ENCODE measurements around the gene CIROP. TPM values are rescaled to one million over a fixed set of nuclear protein-coding genes. Genes with fewer than 3 reads are reported as not detected.

CIROP gene
- total RNA-seq, 4 donors from 2014 or later: not detected

GRCh38 chr14:23089498-23090253 is 15.1 kb downstream of the CIROP start:
- peaks cover 0 to 87% (median 6%) of the 10 kb centered on the region in 3 donors for H3K36me3 ChIP-seq
- TF ChIP-seq, protein P1, sequence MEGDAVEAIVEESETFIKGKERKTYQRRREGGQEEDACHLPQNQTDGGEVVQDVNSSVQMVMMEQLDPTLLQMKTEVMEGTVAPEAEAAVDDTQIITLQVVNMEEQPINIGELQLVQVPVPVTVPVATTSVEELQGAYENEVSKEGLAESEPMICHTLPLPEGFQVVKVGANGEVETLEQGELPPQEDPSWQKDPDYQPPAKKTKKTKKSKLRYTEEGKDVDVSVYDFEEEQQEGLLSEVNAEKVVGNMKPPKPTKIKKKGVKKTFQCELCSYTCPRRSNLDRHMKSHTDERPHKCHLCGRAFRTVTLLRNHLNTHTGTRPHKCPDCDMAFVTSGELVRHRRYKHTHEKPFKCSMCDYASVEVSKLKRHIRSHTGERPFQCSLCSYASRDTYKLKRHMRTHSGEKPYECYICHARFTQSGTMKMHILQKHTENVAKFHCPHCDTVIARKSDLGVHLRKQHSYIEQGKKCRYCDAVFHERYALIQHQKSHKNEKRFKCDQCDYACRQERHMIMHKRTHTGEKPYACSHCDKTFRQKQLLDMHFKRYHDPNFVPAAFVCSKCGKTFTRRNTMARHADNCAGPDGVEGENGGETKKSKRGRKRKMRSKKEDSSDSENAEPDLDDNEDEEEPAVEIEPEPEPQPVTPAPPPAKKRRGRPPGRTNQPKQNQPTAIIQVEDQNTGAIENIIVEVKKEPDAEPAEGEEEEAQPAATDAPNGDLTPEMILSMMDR (IDR thresholded peaks at IDR 0.05): no peak
- no peak for TF ChIP-seq POLR2A (IDR thresholded peaks at IDR 0.05)
- no peak for DNase-seq

GRCh38 chr14:23086565-23086964 is 18.2 kb downstream of the CIROP start:
- H3K27ac ChIP-seq: peak overlapping the region in 1 of 4 donors; percentile 18
- H3K4me1 ChIP-seq: no peaks in the 10 kb centered on the region
- TF ChIP-seq, protein P1 (IDR thresholded peaks at IDR 0.05): no peak
- TF ChIP-seq POLR2A (IDR thresholded peaks at IDR 0.05): no peak
- no peak overlapping the region for H3K4me3 ChIP-seq
- no peaks in the 10 kb centered on the region for H3K9me3 ChIP-seq
- DNase-seq: no peak
- H3K27me3 ChIP-seq: no peaks in the 10 kb centered on the region
- peaks cover 0 to 100% (median 6%) of the 10 kb centered on the region in 3 donors for H3K36me3 ChIP-seq

More at GRCh38 chr14:23089498-23090253, 15.1 kb downstream of the CIROP start:
- Histone ChIP-seq H3K27ac (no peak overlapping the region), H3K9me3 (no peaks in the 10 kb centered on the region), H3K27me3 (no peaks in the 10 kb centered on the region), H3K4me3 (no peak overlapping the region), H3K4me1 (peaks cover 4 to 19% (median 6%) of the 10 kb centered on the region in 4 donors)

- H3K36me3 ChIP-seq: peaks cover 0 to 100% (median 6%) of the 10 kb centered on the region in 3 donors
- no peaks in the 10 kb centered on the region for H3K9me3 ChIP-seq
- H3K4me3 ChIP-seq: no peak overlapping the region
- TF ChIP-seq, protein P1 (IDR thresholded peaks at IDR 0.05): no peak
- TF ChIP-seq POLR2A (IDR thresholded peaks at IDR 0.05): no peak
- no peaks in the 10 kb centered on the region for H3K4me1 ChIP-seq
- no peaks in the 10 kb centered on the region for H3K27me3 ChIP-seq
- no peak overlapping the region for H3K27ac ChIP-seq
- no peak for DNase-seq
Observed at GRCh38 chr14:23085458-23085857, 19.3 kb downstream of the CIROP start.

GRCh38 chr14:23080474-23080873 is 24.3 kb downstream of the CIROP start:
- H3K4me3 ChIP-seq: no peak overlapping the region
- TF ChIP-seq POLR2A (IDR thresholded peaks at IDR 0.05): no peak
- H3K4me1 ChIP-seq: peaks cover 0 to 26% (median 0%) of the 10 kb centered on the region in 4 donors
- H3K27ac ChIP-seq: no peak overlapping the region
- no peaks in the 10 kb centered on the region for H3K9me3 ChIP-seq
- DNase-seq: no peak
- peaks cover 0 to 100% (median 3%) of the 10 kb centered on the region in 3 donors for H3K36me3 ChIP-seq
- no peaks in the 10 kb centered on the region for H3K27me3 ChIP-seq

- no peaks in the 10 kb centered on the region for H3K9me3 ChIP-seq
- H3K36me3 ChIP-seq: peaks cover 0 to 100% (median 3%) of the 10 kb centered on the region in 3 donors
- peaks cover 0 to 26% (median 0%) of the 10 kb centered on the region in 4 donors for H3K4me1 ChIP-seq
- no peaks in the 10 kb centered on the region for H3K27me3 ChIP-seq
- TF ChIP-seq, protein P1 (IDR thresholded peaks at IDR 0.05): no peak
- no peak for TF ChIP-seq POLR2A (IDR thresholded peaks at IDR 0.05)
- peak overlapping the region in 2 of 4 donors; percentile 66 to 72 for H3K27ac ChIP-seq
- no peak overlapping the region for H3K4me3 ChIP-seq
- no peak for DNase-seq
Observed at GRCh38 chr14:23079716-23080115, 25.1 kb downstream of the CIROP start.

DNA sequence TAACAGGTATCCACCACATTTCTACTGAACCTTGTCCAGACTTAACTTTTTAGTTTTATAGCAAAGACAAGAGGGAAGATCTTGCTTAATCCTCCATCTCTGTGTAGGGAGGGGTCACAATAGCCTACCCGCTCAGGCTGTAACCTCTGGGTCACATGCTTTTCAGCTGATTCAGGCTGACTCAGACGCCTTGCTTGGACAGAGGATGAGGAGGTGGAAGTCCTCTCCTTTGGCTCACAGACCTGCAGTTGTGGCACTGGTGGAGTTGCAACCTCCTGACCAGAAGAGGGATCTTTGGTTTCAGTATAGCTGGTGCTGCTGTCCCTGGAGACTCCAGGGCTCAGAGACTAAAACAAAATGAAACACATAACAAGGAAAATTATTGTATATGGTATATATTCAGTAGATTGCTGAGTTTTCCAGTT is 26.1 kb downstream of the CIROP start:
- H3K9me3 ChIP-seq: no peaks in the 10 kb centered on the region
- TF ChIP-seq POLR2A (IDR thresholded peaks at IDR 0.05): peak in 1 of 2 donors; percentile 28
- TF ChIP-seq, protein P1 (IDR thresholded peaks at IDR 0.05): peak in 1 of 6 experiments; percentile 16
- H3K27ac ChIP-seq: peak overlapping the region in 3 of 4 donors; percentile 35 to 72 (median 66)
- peaks cover 0 to 26% (median 0%) of the 10 kb centered on the region in 4 donors for H3K4me1 ChIP-seq
- H3K4me3 ChIP-seq: no peak overlapping the region
- peak in 1 of 3 donors; percentile 88 for DNase-seq
- no peaks in the 10 kb centered on the region for H3K27me3 ChIP-seq
- peaks cover 0 to 100% (median 3%) of the 10 kb centered on the region in 3 donors for H3K36me3 ChIP-seq

Data from Peyer's patch (tissue), 4 donors.